Measurements from ENCODE around the gene SLITRK1. TPM values are rescaled to one million over a fixed set of nuclear protein-coding genes. Genes with fewer than 3 reads are reported as not detected.

The SLITRK1 gene
- total RNA-seq, 4 donors from 2014 or later, result not detected

GRCh38 chr13:83906240-83906820 lies 24.1 kb upstream of the SLITRK1 start:
- no peak for DNase-seq
- no peak overlapping the region for H3K4me3 ChIP-seq
- no peak for TF ChIP-seq POLR2A (IDR thresholded peaks at IDR 0.05)
- no peak for TF ChIP-seq CTCF (IDR thresholded peaks at IDR 0.05)

GRCh38 chr13:83905641-83906040 lies 23.4 kb upstream of the SLITRK1 start:
- H3K27ac ChIP-seq, result no peak overlapping the region
- no peak for DNase-seq
- H3K4me1 ChIP-seq, result no peaks in the 10 kb centered on the region
- no peak overlapping the region for H3K4me3 ChIP-seq
- TF ChIP-seq CTCF (IDR thresholded peaks at IDR 0.05) (no peak), POLR2A (IDR thresholded peaks at IDR 0.05) (no peak)
- H3K9me3 ChIP-seq, result no peaks in the 10 kb centered on the region
- no peaks in the 10 kb centered on the region for H3K36me3 ChIP-seq
- no peaks in the 10 kb centered on the region for H3K27me3 ChIP-seq

More at GRCh38 chr13:83906240-83906820, 24.1 kb upstream of the SLITRK1 start:
- H3K27me3 ChIP-seq, result no peaks in the 10 kb centered on the region
- no peaks in the 10 kb centered on the region for H3K36me3 ChIP-seq
- no peaks in the 10 kb centered on the region for H3K4me1 ChIP-seq
- no peaks in the 10 kb centered on the region for H3K9me3 ChIP-seq
- no peak overlapping the region for H3K27ac ChIP-seq

- Histone ChIP-seq H3K9me3 (no peaks in the 10 kb centered on the region), H3K4me1 (no peaks in the 10 kb centered on the region), H3K27ac (no peak overlapping the region), H3K36me3 (no peaks in the 10 kb centered on the region), H3K27me3 (no peaks in the 10 kb centered on the region), H3K4me3 (no peak overlapping the region)
- no peak for DNase-seq
- TF ChIP-seq CTCF (IDR thresholded peaks at IDR 0.05), result no peak
- no peak for TF ChIP-seq POLR2A (IDR thresholded peaks at IDR 0.05)
Measured at GRCh38 chr13:83895994-83896580, 13.8 kb upstream of the SLITRK1 start.

- H3K27me3 ChIP-seq, result no peaks in the 10 kb centered on the region
- no peaks in the 10 kb centered on the region for H3K36me3 ChIP-seq
- H3K27ac ChIP-seq, result no peak overlapping the region
- TF ChIP-seq CTCF (IDR thresholded peaks at IDR 0.05), result no peak
- no peak for TF ChIP-seq POLR2A (IDR thresholded peaks at IDR 0.05)
- no peak overlapping the region for H3K4me3 ChIP-seq
- no peaks in the 10 kb centered on the region for H3K4me1 ChIP-seq
- DNase-seq, result no peak
- H3K9me3 ChIP-seq, result no peaks in the 10 kb centered on the region
Measured at GRCh38 chr13:83890358-83890757, 8.1 kb upstream of the SLITRK1 start.

- TF ChIP-seq POLR2A (IDR thresholded peaks at IDR 0.05), result no peak
- TF ChIP-seq CTCF (IDR thresholded peaks at IDR 0.05), result no peak
- no peaks in the 10 kb centered on the region for H3K27me3 ChIP-seq
Measured at GRCh38 chr13:83884141-83884540, 1.9 kb upstream of the SLITRK1 start.

More at GRCh38 chr13:83884141-83884540, 1.9 kb upstream of the SLITRK1 start:
- no peaks in the 10 kb centered on the region for H3K9me3 ChIP-seq
- H3K27ac ChIP-seq, result no peak overlapping the region
- no peaks in the 10 kb centered on the region for H3K36me3 ChIP-seq
- no peak overlapping the region for H3K4me3 ChIP-seq
- DNase-seq, result no peak
- no peaks in the 10 kb centered on the region for H3K4me1 ChIP-seq
